HPDE6-E6E7 (cell line): ENCODE measurements around the gene ADAMTSL1.
A peak's percentile ranks its signal among the peaks of the same experiment; 100 is the strongest.

Source experiments
- DNase-seq: peaks from one replicate; pipeline ENCODE4 v3.0.0; 2011; ENCODE audit warnings: missing footprints; ENCODE audit errors: extremely low spot score

The ADAMTSL1 gene

DNA sequence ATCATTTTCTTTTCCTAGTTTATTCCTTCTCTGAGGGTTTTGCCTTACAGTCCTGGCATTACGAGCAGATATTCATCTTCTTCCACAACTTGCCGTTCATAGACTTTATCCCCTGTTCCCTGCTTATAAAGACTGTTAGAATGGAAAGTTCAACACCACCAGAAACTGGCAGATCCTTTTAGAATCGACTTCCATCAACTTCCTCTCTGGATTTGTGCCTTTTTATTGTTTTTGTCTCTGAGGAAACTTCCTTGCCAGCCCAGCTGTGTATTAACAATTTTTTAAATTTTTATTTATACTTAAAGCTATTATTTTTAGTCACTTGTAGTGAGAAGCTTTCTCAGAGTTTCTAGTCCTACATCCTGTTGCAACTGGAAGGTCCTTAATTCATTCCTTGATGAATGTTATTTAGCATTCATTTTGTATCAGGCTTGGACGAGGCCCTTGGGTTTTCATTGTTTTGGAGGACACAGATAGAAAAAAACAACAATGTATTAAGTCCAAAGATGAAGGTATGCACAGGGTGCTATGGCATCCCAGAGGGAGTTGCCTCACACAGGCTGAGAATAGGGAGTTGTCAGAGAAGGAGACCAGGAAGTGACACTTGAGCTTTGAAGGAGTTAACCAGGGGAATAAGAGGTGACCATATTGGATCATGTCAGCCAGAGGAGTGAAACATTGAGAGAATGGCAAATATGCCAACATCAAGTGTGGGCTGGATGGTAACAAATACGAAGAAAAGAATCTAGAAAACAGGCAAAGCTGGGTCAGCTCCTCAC lies 81.3 kb downstream of the ADAMTSL1 start:
- no peak for DNase-seq

GRCh38 chr9:18564018-18564880 lies 90.3 kb downstream of the ADAMTSL1 start:
- no peak for DNase-seq

DNA sequence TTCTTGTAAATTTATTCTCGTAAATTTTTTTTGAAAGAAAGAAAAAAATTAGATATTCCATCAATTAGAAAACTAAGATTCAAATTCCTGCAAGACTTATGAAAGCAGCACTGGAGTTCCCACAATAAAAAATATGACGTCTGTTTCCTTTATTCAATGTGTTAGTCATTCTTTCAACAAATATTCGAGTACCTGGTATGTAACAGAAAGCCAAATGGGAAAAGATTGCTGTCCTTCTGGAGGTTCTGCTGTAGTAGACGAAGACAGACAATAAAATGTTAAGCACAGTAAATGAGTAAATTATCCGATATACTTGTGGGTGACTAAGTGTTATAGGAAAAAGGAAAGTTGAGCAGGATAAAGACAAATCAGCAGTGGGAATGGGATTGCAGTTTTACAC lies 92.2 kb downstream of the ADAMTSL1 start:
- DNase-seq = peak; percentile 11

DNA sequence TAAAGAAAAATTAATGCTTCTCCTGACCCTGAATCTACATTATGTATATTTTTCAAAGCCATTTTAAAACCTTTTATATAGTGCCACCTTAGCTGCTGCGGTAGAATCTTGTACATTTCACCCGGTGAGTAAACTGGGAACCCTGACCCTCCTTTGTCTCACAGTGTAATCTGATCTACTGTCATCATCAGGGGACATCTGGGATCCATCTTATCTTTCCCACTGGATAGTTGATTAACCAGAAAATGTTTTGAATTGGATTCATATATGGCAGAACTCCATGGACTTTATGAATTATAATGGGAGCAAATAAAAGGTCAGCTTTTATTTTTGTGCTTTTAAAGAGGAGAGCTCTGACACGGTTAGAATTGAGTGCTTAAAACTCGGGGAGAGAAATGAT lies 95.0 kb downstream of the ADAMTSL1 start:
- DNase-seq = no peak

- no peak for DNase-seq
Observed at GRCh38 chr9:18569941-18570630, 96.1 kb downstream of the ADAMTSL1 start.

GRCh38 chr9:18573021-18573556 lies 99.1 kb downstream of the ADAMTSL1 start:
- no peak for DNase-seq

GRCh38 chr9:18575686-18576085 lies 101.7 kb downstream of the ADAMTSL1 start:
- DNase-seq = no peak

- no peak for DNase-seq
Observed at GRCh38 chr9:18579536-18579935, 105.6 kb downstream of the ADAMTSL1 start.

- no peak for DNase-seq
Observed at GRCh38 chr9:18580151-18580550, 106.2 kb downstream of the ADAMTSL1 start.

- no peak for DNase-seq
Observed at GRCh38 chr9:18585996-18586395, 112.0 kb downstream of the ADAMTSL1 start.

GRCh38 chr9:18588002-18588401 lies 114.0 kb downstream of the ADAMTSL1 start:
- no peak for DNase-seq

GRCh38 chr9:18591261-18591660 lies 117.3 kb downstream of the ADAMTSL1 start:
- DNase-seq = no peak

DNA sequence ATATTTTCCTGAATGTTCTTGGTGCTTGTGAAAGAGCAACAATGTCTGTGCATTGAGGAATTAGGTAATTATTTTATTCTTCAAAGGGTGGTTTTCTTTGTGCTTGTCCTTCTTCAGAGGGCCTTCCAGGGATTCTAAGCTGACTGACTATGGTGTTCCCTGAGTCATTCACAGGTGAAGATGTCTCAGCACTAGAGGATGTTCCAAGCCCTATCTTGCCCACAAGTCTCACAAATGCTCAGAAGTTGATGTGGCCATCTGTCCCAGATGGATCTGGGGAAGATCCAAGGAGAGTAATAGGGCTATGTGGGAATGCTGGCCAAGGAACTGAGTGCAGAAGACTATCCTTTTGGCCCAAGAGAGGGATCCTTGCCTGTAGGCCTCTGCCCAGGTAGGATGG lies 120.9 kb downstream of the ADAMTSL1 start:
- DNase-seq = no peak

GRCh38 chr9:18595597-18595996 lies 121.6 kb downstream of the ADAMTSL1 start:
- DNase-seq = no peak

- no peak for DNase-seq
Observed at GRCh38 chr9:18596920-18597319, 123.0 kb downstream of the ADAMTSL1 start.

DNA sequence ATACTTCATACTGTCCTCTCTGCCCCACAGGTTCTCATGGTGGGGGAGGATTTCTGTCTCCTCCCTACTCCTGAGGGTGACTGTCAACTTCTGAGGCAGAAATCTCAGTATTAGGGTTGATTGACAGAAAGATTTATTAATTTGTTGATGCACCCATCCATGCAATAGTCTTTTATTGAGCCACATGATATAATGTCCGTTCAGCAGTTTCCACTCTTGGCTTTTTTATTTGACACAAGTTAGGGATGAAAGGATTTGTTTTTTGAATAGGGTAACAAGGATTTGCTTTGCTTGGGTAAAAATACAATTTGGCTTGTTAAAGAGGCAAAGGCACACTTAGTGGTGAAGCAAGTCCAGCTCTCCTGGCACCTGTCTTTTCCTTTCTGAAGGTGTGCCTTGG lies 125.0 kb downstream of the ADAMTSL1 start:
- DNase-seq = no peak

GRCh38 chr9:18601026-18601425 lies 127.1 kb downstream of the ADAMTSL1 start:
- no peak for DNase-seq

- no peak for DNase-seq
Observed at GRCh38 chr9:18601956-18602355, 128.0 kb downstream of the ADAMTSL1 start.

- DNase-seq = no peak
Observed at GRCh38 chr9:18604767-18605730, 131.1 kb downstream of the ADAMTSL1 start.

GRCh38 chr9:18605766-18606180 lies 131.8 kb downstream of the ADAMTSL1 start:
- DNase-seq = no peak

- no peak for DNase-seq
Observed at GRCh38 chr9:18606281-18606680, 132.3 kb downstream of the ADAMTSL1 start.
